Measurements from ENCODE around the gene CRACR2B.

CRACR2B gene

GRCh38 chr11:847876-848275, 20.2 kb downstream of the CRACR2B start:
- H3K4me1 Mint-ChIP-seq: peaks cover 10% of the 10 kb centered on the region
- H3K27me3 Mint-ChIP-seq: no peaks in the 10 kb centered on the region
- H3K27ac Mint-ChIP-seq: no peak overlapping the region
- H3K9me3 Mint-ChIP-seq: no peaks in the 10 kb centered on the region
- H3K4me3 Mint-ChIP-seq: no peak overlapping the region
- no peaks in the 10 kb centered on the region for H3K36me3 Mint-ChIP-seq

DNA sequence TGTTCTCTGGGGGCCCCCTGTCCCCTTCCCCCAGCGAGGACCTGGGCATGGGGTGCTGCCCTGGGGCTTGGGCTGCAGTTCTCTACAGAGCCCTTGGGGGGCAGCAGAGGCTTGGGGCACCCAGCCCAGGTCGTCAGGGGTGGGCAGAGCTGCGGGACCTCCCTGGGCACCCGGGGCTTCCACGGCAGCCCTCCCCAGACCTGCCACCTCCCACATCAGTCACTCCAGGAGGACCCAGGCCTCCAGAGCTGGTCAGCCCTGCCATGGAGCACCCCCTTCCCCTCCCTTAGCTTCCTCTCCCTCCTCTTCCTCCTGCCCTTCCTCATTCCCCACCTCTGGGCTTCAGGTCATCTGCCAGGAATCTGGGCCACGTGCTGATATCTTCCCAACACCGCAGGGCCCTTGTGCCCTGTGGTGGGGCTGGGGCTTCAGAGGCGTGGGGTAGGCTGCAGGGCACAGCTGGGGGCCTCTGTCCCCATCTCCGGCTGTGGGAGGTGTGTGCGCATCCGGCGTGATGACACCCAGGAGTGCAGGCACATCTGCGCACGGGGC, 20.7 kb downstream of the CRACR2B start:
- no peaks in the 10 kb centered on the region for H3K27me3 Mint-ChIP-seq
- no peaks in the 10 kb centered on the region for H3K36me3 Mint-ChIP-seq
- H3K27ac Mint-ChIP-seq: no peak overlapping the region
- H3K4me1 Mint-ChIP-seq: peaks cover 8% of the 10 kb centered on the region
- H3K9me3 Mint-ChIP-seq: no peaks in the 10 kb centered on the region
- peak overlapping the region; percentile 61 for H3K4me3 Mint-ChIP-seq

- H3K4me3 Mint-ChIP-seq: peak overlapping the region; percentile 77
- H3K27me3 Mint-ChIP-seq: no peaks in the 10 kb centered on the region
- no peaks in the 10 kb centered on the region for H3K36me3 Mint-ChIP-seq
- H3K27ac Mint-ChIP-seq: no peak overlapping the region
- peaks cover 4% of the 10 kb centered on the region for H3K4me1 Mint-ChIP-seq
- no peaks in the 10 kb centered on the region for H3K9me3 Mint-ChIP-seq
Measured at GRCh38 chr11:849104-849824, 21.5 kb downstream of the CRACR2B start.

GRCh38 chr11:849951-850774, 22.4 kb downstream of the CRACR2B start:
- no peaks in the 10 kb centered on the region for H3K27me3 Mint-ChIP-seq
- no peaks in the 10 kb centered on the region for H3K9me3 Mint-ChIP-seq
- no peak overlapping the region for H3K27ac Mint-ChIP-seq
- peak overlapping the region; percentile 42 for H3K4me3 Mint-ChIP-seq
- H3K4me1 Mint-ChIP-seq: peaks cover 4% of the 10 kb centered on the region
- H3K36me3 Mint-ChIP-seq: no peaks in the 10 kb centered on the region

DNA sequence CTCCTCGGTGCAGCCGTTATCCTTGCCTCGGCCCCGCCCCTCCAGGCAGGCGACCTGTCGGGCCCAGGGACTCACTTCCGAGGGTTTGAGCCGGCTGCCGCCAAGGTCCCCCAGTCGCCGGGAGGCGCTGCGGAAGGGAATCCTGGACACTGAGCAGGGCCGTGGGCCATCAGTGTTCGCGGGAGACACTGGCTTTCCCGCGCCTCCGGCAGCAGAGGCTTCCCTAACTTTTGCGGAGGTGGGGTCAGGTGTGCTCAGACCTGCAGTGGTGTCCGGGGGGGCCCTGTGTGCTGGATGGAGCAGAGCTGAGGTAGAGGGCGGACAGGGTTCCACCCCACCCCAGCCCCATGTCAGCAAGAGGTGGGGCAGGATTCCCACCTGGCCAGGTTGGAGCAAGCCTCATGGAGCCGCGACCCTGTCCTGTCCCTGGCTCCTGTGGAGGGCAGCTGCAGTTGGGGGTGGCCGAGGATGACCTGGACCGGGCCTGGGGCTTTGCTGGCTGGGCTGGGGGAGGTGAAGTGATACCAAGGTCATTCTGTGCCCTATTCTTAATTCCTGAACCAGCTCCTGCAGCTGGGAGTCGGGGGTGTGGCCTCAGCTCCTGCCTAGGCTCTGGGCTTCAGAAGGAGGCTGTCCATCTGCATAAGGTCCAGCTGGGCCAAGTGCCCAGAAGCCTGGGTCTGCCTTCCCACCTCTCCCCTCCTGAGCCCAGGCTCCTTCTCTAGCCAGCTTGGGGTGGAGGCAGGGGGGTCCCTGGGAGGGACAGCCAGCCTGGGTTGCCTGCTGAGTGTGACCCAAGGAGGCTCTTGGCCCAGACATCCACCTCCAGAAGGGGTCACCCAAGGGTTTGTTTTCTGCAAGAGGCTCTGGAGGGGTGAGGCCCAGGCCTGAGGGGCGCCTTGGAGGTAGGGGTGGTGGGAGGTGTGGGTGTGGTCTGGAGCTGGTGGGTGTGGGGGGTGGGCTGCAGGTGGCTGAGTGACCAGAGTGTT, 23.4 kb downstream of the CRACR2B start:
- H3K4me3 Mint-ChIP-seq: peak overlapping the region; percentile 39
- H3K27ac Mint-ChIP-seq: no peak overlapping the region
- H3K4me1 Mint-ChIP-seq: peaks cover 4% of the 10 kb centered on the region
- no peaks in the 10 kb centered on the region for H3K9me3 Mint-ChIP-seq
- H3K36me3 Mint-ChIP-seq: no peaks in the 10 kb centered on the region
- no peaks in the 10 kb centered on the region for H3K27me3 Mint-ChIP-seq

DNA sequence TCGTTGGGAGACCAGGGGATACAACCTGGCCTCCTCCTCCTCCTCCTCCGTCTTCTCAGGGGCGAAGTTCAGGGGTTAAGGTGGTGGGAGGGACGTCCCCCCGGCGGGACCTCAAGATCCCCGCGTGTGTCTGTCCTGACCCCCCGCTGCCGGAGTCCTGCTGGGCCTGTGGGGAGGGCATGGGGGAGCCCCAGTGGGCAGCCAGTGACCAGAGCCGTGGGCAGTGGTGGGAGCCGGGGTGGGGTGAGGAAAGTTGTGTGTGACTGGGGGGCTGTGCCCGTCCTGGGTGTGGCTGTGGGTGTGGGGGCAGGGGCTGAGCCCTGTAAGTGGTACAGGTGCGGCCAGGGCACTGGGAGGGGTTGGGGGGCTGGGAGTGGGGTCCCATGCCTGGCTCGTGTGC, 25.0 kb downstream of the CRACR2B start:
- H3K27me3 Mint-ChIP-seq: no peaks in the 10 kb centered on the region
- H3K27ac Mint-ChIP-seq: no peak overlapping the region
- H3K9me3 Mint-ChIP-seq: no peaks in the 10 kb centered on the region
- H3K4me1 Mint-ChIP-seq: peaks cover 4% of the 10 kb centered on the region
- no peaks in the 10 kb centered on the region for H3K36me3 Mint-ChIP-seq
- H3K4me3 Mint-ChIP-seq: no peak overlapping the region

DNA sequence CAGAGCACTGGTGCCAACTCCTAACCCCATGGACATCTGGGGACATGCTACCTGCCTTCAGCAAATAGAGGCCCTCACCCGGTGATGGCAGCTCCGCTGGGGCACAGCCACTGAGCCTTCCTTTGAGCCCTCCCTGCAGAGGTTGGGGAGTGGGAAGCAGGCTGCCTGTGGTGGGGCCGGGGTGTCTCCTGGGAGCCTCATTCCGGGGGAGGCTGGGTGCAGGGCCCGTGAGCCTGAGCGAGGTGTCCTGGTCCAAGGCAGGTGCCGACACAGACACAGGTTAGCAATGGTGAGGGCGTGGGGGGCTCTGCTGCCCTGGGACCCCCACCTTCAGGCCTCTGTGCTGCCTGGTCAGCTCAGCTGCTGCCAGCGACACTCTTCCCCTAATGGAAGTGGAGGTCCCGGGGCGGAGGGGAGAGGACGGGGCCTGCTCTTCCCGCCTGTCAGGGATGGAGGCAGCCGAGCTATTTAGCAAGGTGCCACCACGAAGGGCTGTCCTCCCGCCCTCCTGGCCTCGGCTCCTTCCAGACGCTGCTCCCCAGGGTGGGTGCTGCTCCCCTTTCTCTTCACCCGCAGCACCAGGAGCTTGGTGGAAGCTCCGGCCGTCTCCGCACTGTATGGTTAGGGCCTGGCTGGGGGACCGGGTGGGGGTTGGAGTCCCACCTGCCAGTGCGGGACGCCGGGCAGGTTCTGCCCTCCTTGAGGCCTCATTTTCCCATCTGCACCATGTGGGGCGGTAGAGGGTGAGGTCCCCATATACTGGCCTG, 26.1 kb downstream of the CRACR2B start:
- Mint-ChIP-seq H3K27ac (no peak overlapping the region), H3K36me3 (no peaks in the 10 kb centered on the region), H3K4me3 (no peak overlapping the region), H3K27me3 (no peaks in the 10 kb centered on the region), H3K4me1 (no peaks in the 10 kb centered on the region), H3K9me3 (no peaks in the 10 kb centered on the region)

DNA sequence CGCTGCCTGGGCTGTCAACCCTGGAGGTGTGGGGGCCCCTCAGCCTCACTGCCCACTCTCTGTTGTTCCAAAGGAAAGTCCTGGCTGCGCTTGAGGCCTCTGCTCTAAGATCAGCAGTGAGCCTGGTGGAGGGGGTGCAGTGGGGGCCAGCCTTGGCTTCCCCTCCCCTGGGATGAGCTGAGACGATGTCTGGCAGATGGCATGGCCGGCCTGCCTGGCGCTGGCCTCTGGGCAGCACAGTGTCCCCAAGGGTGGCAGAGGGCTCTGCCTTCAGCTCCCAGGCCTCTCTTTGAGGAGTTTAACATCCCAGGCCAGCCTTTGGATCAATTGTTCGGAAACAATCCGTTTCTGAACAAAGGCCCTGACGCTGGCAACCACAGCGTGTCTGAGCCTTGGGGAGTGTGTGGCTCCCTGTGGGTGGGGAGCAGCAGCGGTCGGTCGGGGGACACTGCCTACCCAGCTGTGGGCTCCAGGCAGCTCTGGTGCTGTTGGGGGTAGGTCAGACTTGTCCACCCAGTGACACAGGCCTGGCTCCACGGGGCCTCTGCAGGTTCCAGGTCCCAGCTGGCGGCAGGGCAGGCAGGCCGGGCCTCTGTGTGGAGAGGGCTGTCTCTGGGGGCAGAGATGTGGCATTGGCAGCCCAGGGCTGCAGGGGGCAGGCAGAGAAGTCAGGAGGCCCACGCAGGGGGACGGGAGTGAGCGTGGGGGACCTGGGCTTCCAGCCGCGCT, 27.0 kb downstream of the CRACR2B start:
- Mint-ChIP-seq H3K27ac (no peak overlapping the region), H3K4me3 (no peak overlapping the region), H3K36me3 (no peaks in the 10 kb centered on the region), H3K27me3 (no peaks in the 10 kb centered on the region), H3K4me1 (no peaks in the 10 kb centered on the region), H3K9me3 (no peaks in the 10 kb centered on the region)

GRCh38 chr11:855330-855674, 27.6 kb downstream of the CRACR2B start:
- no peaks in the 10 kb centered on the region for H3K36me3 Mint-ChIP-seq
- H3K4me1 Mint-ChIP-seq: no peaks in the 10 kb centered on the region
- no peaks in the 10 kb centered on the region for H3K9me3 Mint-ChIP-seq
- no peaks in the 10 kb centered on the region for H3K27me3 Mint-ChIP-seq
- no peak overlapping the region for H3K27ac Mint-ChIP-seq
- H3K4me3 Mint-ChIP-seq: no peak overlapping the region

GRCh38 chr11:855796-856195, 28.1 kb downstream of the CRACR2B start:
- Mint-ChIP-seq H3K4me1 (no peaks in the 10 kb centered on the region), H3K27ac (peak overlapping the region; percentile 59), H3K36me3 (no peaks in the 10 kb centered on the region), H3K27me3 (no peaks in the 10 kb centered on the region), H3K9me3 (no peaks in the 10 kb centered on the region), H3K4me3 (no peak overlapping the region)

GRCh38 chr11:856397-856796, 28.7 kb downstream of the CRACR2B start:
- Mint-ChIP-seq H3K4me1 (no peaks in the 10 kb centered on the region), H3K27ac (peak overlapping the region; percentile 59), H3K27me3 (no peaks in the 10 kb centered on the region), H3K4me3 (no peak overlapping the region), H3K36me3 (no peaks in the 10 kb centered on the region), H3K9me3 (no peaks in the 10 kb centered on the region)

DNA sequence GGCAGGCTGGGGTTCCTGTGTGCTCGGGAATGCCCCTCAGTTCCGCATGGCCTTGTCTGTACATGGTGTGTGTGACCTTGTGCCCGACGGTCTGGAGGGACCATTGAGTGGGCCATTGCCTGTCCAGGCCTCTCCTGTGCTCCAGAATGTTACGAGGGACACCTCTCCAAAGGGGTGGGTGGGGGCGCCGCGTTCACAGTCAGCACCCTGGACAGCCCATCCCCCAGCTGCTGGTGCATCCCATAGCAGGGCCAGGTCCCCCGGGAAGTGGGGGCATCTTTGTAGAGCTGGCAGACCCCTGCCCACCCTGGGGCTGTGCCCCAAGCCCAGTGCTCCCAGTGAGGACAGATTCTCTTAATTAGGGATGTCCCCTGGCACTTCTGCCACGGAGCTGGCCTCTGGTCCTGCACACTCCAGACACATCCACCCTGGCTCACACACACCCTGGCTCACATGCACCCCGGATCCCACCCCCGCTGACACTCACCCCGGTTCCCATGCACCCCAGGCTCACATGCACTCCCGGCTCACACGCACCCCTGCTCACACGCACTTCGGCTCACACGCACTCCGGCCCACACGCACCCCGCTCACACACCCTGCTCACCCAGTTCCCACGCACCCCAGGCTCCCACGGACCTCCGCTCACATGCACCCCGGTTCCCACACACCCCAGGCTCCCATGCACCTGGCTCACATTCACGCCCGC, 30.5 kb downstream of the CRACR2B start:
- Mint-ChIP-seq H3K27ac (no peak overlapping the region), H3K4me1 (no peaks in the 10 kb centered on the region), H3K4me3 (no peak overlapping the region), H3K36me3 (no peaks in the 10 kb centered on the region), H3K9me3 (no peaks in the 10 kb centered on the region), H3K27me3 (no peaks in the 10 kb centered on the region)

- Mint-ChIP-seq H3K27me3 (no peaks in the 10 kb centered on the region), H3K36me3 (no peaks in the 10 kb centered on the region), H3K4me1 (no peaks in the 10 kb centered on the region), H3K9me3 (no peaks in the 10 kb centered on the region), H3K4me3 (no peak overlapping the region), H3K27ac (no peak overlapping the region)
Measured at GRCh38 chr11:858762-859339, 31.1 kb downstream of the CRACR2B start.
